T-cell (primary cell): ENCODE results near the gene POLD4. TPM values are rescaled to one million over a fixed set of nuclear protein-coding genes. Genes with fewer than 3 reads are reported as not detected.

ENCODE experiments used
- ATAC-seq, 4 experiments: fragments of 200-7000 bp in 3 of 4; fragments of 150-1000 bp in 1 of 4; cut with Tn5 transposase; replicated peaks in 1 of 4; 1 replicate in 3 of 4; 2 replicates in 1 of 4; pipeline ENCODE4 v1.10.0; 2021; ENCODE audit warnings: moderate library complexity in 3 of 4, mild to moderate bottlenecking in 2 of 4, moderate number of reproducible peaks in 1 of 4
- CTCF ChIA-PET, 2 donors: fragments of 300-600 bp; sonication (Branson Sonifier 250); formaldehyde crosslinking; loops; one replicate each; lab custom pipeline; 2022; ENCODE audit warnings: antibody characterized with exemption in 2 of 2; lab: Charles Lee
- POLR2A ChIA-PET, 2 donors: fragments of 300-600 bp; sonication (Branson Sonifier 250); formaldehyde crosslinking; loops; one replicate each; lab custom pipeline; 2022; ENCODE audit warnings: antibody characterized with exemption in 2 of 2; lab: Charles Lee
- DNase-seq, 35 experiments: peaks; one replicate each; pipeline versions ENCODE4 v3.0.0 to v3.0.0-alpha.2; 2013 to 2023
- H3K27ac ChIP-seq: one replicate; pipeline ENCODE4 v1.5.1; 2013; ENCODE audit warnings: low read length
- H3K27me3 ChIP-seq, 2 experiments: replicated peaks in 1 of 2; 1 replicate in 1 of 2; 2 replicates in 1 of 2; pipeline versions ENCODE4 v1.6.1 to v1.7.0; 2013; ENCODE audit warnings: low read length in 1 of 2, mixed read lengths in 1 of 2; ENCODE audit not compliant: control insufficient read depth in 2 of 2, insufficient read depth in 2 of 2; ENCODE audit errors: extremely low read depth in 1 of 2
- H3K36me3 ChIP-seq, 2 donors: 1 replicate in 1 of 2; 2 replicates in 1 of 2; pipeline versions ENCODE4 v1.6.1 to v1.7.0; 2013; ENCODE audit warnings: low read length in 1 of 2; ENCODE audit not compliant: control insufficient read depth in 2 of 2, insufficient read depth in 1 of 2; ENCODE audit errors: extremely low read depth in 1 of 2
- H3K4me1 ChIP-seq, 2 experiments: 1 replicate in 1 of 2; 2 replicates in 1 of 2; pipeline versions ENCODE4 v1.6.1 to v1.7.0; 2013; ENCODE audit warnings: low read length in 2 of 2, mixed read lengths in 1 of 2; ENCODE audit not compliant: insufficient read depth in 2 of 2, control insufficient read depth in 1 of 2; ENCODE audit errors: extremely low read depth in 1 of 2
- H3K4me3 ChIP-seq, 2 donors: 1 replicate in 1 of 2; 2 replicates in 1 of 2; pipeline versions ENCODE4 v1.5.1 to v1.7.0; 2013; ENCODE audit warnings: mild to moderate bottlenecking in 2 of 2, low read length in 1 of 2, moderate library complexity in 1 of 2; ENCODE audit not compliant: control insufficient read depth in 1 of 2; ENCODE audit errors: extremely low read depth in 1 of 2
- H3K9me3 ChIP-seq: 2 replicates; pipeline ENCODE4 v1.7.0; 2013
- H3K27ac Mint-ChIP-seq, 2 donors: one replicate each; pipeline ENCODE4 v1.8.0; 2020 to 2021; ENCODE audit warnings: mild to moderate bottlenecking in 2 of 2, mixed read lengths in 2 of 2
- H3K27me3 Mint-ChIP-seq, 2 donors: one replicate each; pipeline ENCODE4 v1.8.0; 2021 to 2022; ENCODE audit warnings: mixed read lengths in 2 of 2
- H3K36me3 Mint-ChIP-seq: one replicate; pipeline ENCODE4 v1.8.0; 2021; ENCODE audit warnings: mixed read lengths
- H3K4me1 Mint-ChIP-seq, 3 donors: one replicate each; pipeline ENCODE4 v1.8.0; 2020 to 2022; ENCODE audit warnings: mixed read lengths in 3 of 3, mild to moderate bottlenecking in 1 of 3
- H3K4me3 Mint-ChIP-seq, 3 donors: one replicate each; pipeline ENCODE4 v1.8.0; 2020 to 2022; ENCODE audit warnings: mild to moderate bottlenecking in 3 of 3, mixed read lengths in 3 of 3, moderate library complexity in 3 of 3
- H3K9me3 Mint-ChIP-seq, 3 donors: one replicate each; pipeline ENCODE4 v1.8.0; 2020 to 2022; ENCODE audit warnings: mixed read lengths in 3 of 3
- WGBS: methylation state at CpG from one replicate; pipeline ENCODE4 v1.1.5; 2013; ENCODE audit warnings: missing lambda C conversion rate; ENCODE audit not compliant: insufficient coverage; 5-methylcytosine and 5-hydroxymethylcytosine counted together
- total RNA-seq, 35 experiments: library from RNA in 6 of 35; stranded (reverse) in 6 of 35; fragments of 120-200 nt in 1 of 35; gene quantifications; one replicate each; pipeline versions ENCODE4 v1.2.1 to v1.2.4 and lab custom pipeline; 2013 to 2026

POLD4 gene
- total RNA-seq, 5 donors from 2014 or later (not counting 1 experiment from before 2014, with no cell fraction given): 55.1 to 107 (median 98.0) TPM

DNA sequence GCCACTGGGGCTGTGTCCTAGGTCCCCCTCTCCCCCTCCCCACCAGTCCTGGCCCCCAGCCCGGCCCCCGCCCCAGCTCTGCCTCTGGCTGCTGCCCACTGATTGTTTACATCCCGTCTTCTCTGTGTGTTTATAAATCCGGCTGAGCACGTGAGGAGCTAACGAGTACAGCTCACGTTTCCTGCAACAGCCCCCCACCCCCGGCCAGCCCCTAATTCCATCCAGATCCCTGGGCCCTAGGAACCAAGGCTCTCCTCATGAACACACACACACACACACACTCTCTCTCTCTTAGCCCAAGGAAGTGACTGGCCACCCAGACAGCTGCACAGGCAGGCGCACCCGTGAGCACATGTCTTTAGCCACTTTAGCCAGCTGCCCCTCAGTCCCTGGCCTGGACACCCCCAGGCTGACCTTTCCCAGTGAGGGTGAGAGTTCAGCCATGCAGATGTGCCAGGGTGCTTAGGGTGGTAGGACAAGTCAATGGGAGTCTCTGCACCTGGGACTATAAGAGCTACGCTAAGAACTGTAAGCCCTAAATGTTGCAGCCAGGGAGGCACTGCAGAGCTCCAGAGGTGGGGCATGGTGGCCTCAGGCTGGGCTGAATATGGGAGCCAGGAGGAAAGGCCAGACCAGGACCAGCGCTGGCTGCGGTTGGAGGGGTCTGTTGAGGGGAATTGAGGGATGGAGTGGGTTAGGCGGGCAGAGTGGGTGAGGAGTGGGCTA, 17.2 kb upstream of the POLD4 start:
- peaks cover 59 to 73% (median 61%) of the 10 kb centered on the region in 3 donors for H3K4me1 Mint-ChIP-seq
- no peak overlapping the region for H3K4me3 ChIP-seq
- WGBS: 57% methylated on average over 8 of the region's 14 CpGs
- no peaks in the 10 kb centered on the region for H3K9me3 Mint-ChIP-seq
- peaks cover 8 to 87% of the 10 kb centered on the region in 2 experiments for H3K4me1 ChIP-seq
- H3K9me3 ChIP-seq: no peaks in the 10 kb centered on the region
- CTCF ChIA-PET: interaction anchor here in 1 of 2 donors (0.5 to 2.5 kb wide), 9 partner anchors 9 to 291 kb away, joined by 3 to 6 read pairs (median 3); no protein-coding TSS in a partner anchor
- peaks cover 10 to 17% of the 10 kb centered on the region in 2 donors for H3K27me3 Mint-ChIP-seq
- H3K27me3 ChIP-seq: peaks cover 0 to 25% of the 10 kb centered on the region in 2 experiments
- peak overlapping the region; percentile 75 to 86 for H3K27ac Mint-ChIP-seq
- H3K36me3 ChIP-seq: no peaks in the 10 kb centered on the region
- ATAC-seq: no peak
- H3K4me3 Mint-ChIP-seq: peak overlapping the region; percentile 28 to 82 (median 53)
- no peak for DNase-seq
- POLR2A ChIA-PET: interaction anchor here (0.6 to 1.8 kb wide), 3 partner anchors 17 to 44 kb away, joined by 3 to 17 read pairs (median 5); partner anchors contain the start of gene POLD4 (in 1 of the 2)
- H3K27ac ChIP-seq: peak overlapping the region; percentile 9
- no peaks in the 10 kb centered on the region for H3K36me3 Mint-ChIP-seq

DNA sequence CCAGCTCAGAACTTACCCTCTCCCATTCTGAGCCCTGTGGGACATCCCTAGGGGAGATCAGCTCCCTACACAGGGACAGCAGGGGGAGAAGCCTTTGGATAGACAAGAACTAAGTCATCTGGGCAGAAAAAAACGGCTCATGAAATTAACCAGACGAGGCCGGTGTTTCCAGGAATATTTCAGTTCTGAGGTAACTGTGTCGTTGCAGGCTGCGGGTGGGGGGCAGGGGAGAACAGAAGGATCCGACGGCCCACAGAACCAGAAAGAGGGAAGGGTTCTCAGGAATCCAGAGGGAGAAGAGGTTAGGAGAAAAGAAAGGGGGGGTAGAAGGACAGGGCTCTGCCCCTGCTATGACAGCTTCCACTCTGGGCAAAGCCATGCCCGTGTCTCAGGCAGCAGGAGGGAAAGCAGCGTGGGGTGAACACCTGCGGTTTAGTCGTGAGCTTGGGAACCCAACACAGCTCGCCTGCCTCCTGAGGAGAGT, 16.5 kb upstream of the POLD4 start:
- ATAC-seq (no peak), DNase-seq (peak in 1 of 35 experiments; percentile 39)
- Mint-ChIP-seq H3K27ac (peak overlapping the region; percentile 29 to 76), H3K9me3 (no peaks in the 10 kb centered on the region), H3K36me3 (peaks cover under 1% of the 10 kb centered on the region), H3K4me1 (peaks cover 63 to 76% (median 68%) of the 10 kb centered on the region in 3 donors), H3K4me3 (no peak overlapping the region), H3K27me3 (peaks cover 10 to 17% of the 10 kb centered on the region in 2 donors)
- ChIA-PET CTCF (interaction anchor here (0.7 to 2.5 kb wide), 5 partner anchors 11 to 20 kb away, joined by 3 to 6 read pairs (median 3); no protein-coding TSS in a partner anchor), POLR2A (interaction anchor here (0.6 to 1.8 kb wide), 2 partner anchors 17 to 45 kb away, joined by 3 to 5 read pairs; partner anchors contain the start of gene POLD4 (in 1 of the 2))
- no peaks in the 10 kb centered on the region for H3K9me3 ChIP-seq
- H3K4me3 ChIP-seq: no peak overlapping the region
- peaks cover 8 to 88% of the 10 kb centered on the region in 2 experiments for H3K4me1 ChIP-seq
- H3K36me3 ChIP-seq: no peaks in the 10 kb centered on the region
- H3K27me3 ChIP-seq: peaks cover 0 to 24% of the 10 kb centered on the region in 2 experiments
- 63% methylated on average over 12 of the region's 12 CpGs for WGBS
- peak overlapping the region; percentile 6 for H3K27ac ChIP-seq

DNA sequence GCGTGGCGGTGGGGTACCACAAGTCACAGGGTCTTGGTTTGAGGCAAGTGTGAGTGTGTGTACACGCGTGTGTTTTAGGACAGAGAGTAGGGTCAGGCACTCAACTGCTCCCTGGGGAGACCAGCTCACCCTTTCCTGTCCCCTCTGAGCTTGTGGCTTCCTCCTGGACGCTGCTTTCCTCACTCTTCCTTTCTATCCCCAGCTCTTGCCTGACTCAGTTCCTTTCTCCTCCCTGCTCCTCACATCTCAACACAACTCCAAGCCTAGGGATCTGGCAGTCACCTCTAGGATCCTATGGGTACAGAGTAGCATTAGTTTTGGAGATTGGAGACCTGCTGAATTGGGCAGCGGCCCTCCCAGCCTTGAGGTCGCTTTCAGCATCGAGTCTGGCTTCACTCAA, 15.9 kb upstream of the POLD4 start:
- H3K27ac ChIP-seq: peak overlapping the region; percentile 21

DNA sequence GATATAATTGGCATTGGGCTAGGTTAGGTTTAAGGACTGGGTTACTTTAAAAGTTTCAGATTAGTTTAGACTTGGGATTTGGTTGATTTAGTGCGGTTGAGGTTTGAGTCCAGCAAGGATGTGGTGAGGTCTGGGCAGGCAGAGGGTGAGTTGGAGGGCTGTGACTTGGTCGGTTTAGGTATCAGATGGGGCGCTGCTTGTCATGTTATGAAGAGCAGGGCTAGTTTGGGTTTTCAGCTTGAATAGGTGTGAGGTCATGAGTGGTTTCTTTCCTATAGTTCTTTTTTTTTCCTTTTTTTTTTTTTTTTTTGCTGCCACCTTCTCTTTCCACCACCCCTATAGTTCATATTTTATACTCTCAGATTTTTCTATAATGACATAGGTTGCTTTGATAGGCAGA, 15.3 kb upstream of the POLD4 start:
- H3K27me3 Mint-ChIP-seq: peaks cover 3 to 12% of the 10 kb centered on the region in 2 donors
- H3K27ac Mint-ChIP-seq: peak overlapping the region; percentile 48 to 76
- H3K4me1 Mint-ChIP-seq: peaks cover 65 to 78% (median 70%) of the 10 kb centered on the region in 3 donors
- ChIA-PET POLR2A (interaction anchor here in 1 of 2 donors (0.7 kb wide), 1 partner anchor 97 kb away, joined by 16 read pairs; no protein-coding TSS in a partner anchor), CTCF (interaction anchor here (0.6 to 2.5 kb wide), 5 partner anchors 13 to 687 kb away, joined by 3 to 6 read pairs (median 5); no protein-coding TSS in a partner anchor)
- H3K9me3 ChIP-seq: no peaks in the 10 kb centered on the region
- H3K36me3 Mint-ChIP-seq: peaks cover 5% of the 10 kb centered on the region
- peaks cover 6 to 88% of the 10 kb centered on the region in 2 experiments for H3K4me1 ChIP-seq
- no peaks in the 10 kb centered on the region for H3K9me3 Mint-ChIP-seq
- 27% methylated on average over 1 of the region's 3 CpGs for WGBS
- no peaks in the 10 kb centered on the region for H3K36me3 ChIP-seq
- no peak overlapping the region for H3K4me3 ChIP-seq
- H3K27me3 ChIP-seq: peaks cover 0 to 12% of the 10 kb centered on the region in 2 experiments
- ATAC-seq: no peak
- no peak overlapping the region for H3K27ac ChIP-seq
- H3K4me3 Mint-ChIP-seq: no peak overlapping the region
- DNase-seq: peak in 1 of 35 experiments; percentile 42

More for the DNA sequence above, 15.9 kb upstream of the POLD4 start:
- H3K4me3 Mint-ChIP-seq: no peak overlapping the region
- H3K4me3 ChIP-seq: no peak overlapping the region
- H3K9me3 Mint-ChIP-seq: no peaks in the 10 kb centered on the region
- H3K4me1 Mint-ChIP-seq: peaks cover 65 to 76% (median 69%) of the 10 kb centered on the region in 3 donors
- H3K27me3 Mint-ChIP-seq: peaks cover 7 to 17% of the 10 kb centered on the region in 2 donors
- CTCF ChIA-PET: interaction anchor here (1.2 to 2.5 kb wide), 3 partner anchors 12 to 18 kb away, joined by 3 to 6 read pairs (median 5); no protein-coding TSS in a partner anchor
- no peak for ATAC-seq
- H3K27me3 ChIP-seq: peaks cover 0 to 18% of the 10 kb centered on the region in 2 experiments
- POLR2A ChIA-PET: interaction anchor here in 1 of 2 donors (1.8 kb wide), 1 partner anchor 16 kb away, joined by 5 read pairs; the partner anchor contains the start of gene POLD4
- peaks cover 9 to 88% of the 10 kb centered on the region in 2 experiments for H3K4me1 ChIP-seq
- no peaks in the 10 kb centered on the region for H3K36me3 ChIP-seq
- H3K27ac Mint-ChIP-seq: peak overlapping the region; percentile 29 to 71
- H3K9me3 ChIP-seq: no peaks in the 10 kb centered on the region
- no peak for DNase-seq
- 87% methylated on average over 4 of the region's 8 CpGs for WGBS
- H3K36me3 Mint-ChIP-seq: peaks cover 5% of the 10 kb centered on the region

DNA sequence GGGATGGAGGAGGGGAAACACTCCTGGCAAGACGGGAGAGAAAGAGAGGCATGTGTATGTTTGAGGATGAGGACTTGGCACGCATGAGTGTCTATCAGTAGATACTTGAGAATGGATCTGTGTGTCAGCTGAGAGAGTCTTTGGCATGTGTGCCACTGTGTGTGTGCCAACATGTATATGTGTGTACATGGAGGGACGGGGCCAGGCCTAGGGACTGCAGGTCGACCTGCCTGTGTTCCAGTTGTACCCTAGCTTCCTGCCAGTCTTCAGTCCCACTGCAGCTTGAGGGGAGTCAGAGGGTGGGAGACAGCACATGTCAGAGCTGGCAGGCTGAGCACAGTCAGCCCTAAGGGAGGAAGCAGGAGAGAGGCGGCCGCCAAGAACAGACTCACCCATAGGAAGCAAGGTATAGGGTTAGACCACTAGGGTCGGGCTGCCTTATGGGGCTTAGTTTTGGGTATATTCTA, 14.4 kb upstream of the POLD4 start:
- peaks cover 5% of the 10 kb centered on the region for H3K36me3 Mint-ChIP-seq
- WGBS: 74% methylated on average over 7 of the region's 7 CpGs
- H3K27ac ChIP-seq: no peak overlapping the region
- no peaks in the 10 kb centered on the region for H3K36me3 ChIP-seq
- no peak overlapping the region for H3K4me3 ChIP-seq
- H3K9me3 ChIP-seq: no peaks in the 10 kb centered on the region
- H3K27me3 ChIP-seq: peaks cover 0 to 12% of the 10 kb centered on the region in 2 experiments
- H3K9me3 Mint-ChIP-seq: no peaks in the 10 kb centered on the region
- H3K27ac Mint-ChIP-seq: peak overlapping the region; percentile 48 to 76
- no peak for DNase-seq
- H3K4me1 ChIP-seq: peaks cover 4 to 92% of the 10 kb centered on the region in 2 experiments
- ChIA-PET CTCF (interaction anchor here in 1 of 2 donors (0.8 to 1.8 kb wide), 2 partner anchors 15 to 16 kb away, joined by 3 to 5 read pairs; no protein-coding TSS in a partner anchor), POLR2A (no interaction called here)
- H3K27me3 Mint-ChIP-seq: peaks cover 3 to 12% of the 10 kb centered on the region in 2 donors
- no peak for ATAC-seq
- H3K4me3 Mint-ChIP-seq: no peak overlapping the region
- peaks cover 70 to 83% (median 74%) of the 10 kb centered on the region in 3 donors for H3K4me1 Mint-ChIP-seq
